ENCODE data around the gene NCOR2. TPM values are rescaled to one million over a fixed set of nuclear protein-coding genes. Genes with fewer than 3 reads are reported as not detected.
"Not testable (repeated sequence)": the region's sequence is repeated elsewhere in the genome, so short reads cannot be mapped to it uniquely, and the experiment has no call there.

NCOR2 gene
- total RNA-seq, 1 experiment from 2014 or later = 36.1 TPM

GRCh38 chr12:124603100-124603541 lies 35.7 kb upstream of the NCOR2 start:
- no peak for DNase-seq (ENCODE audit: extremely low read depth, low read depth)

- no peak for DNase-seq (ENCODE audit: extremely low read depth, low read depth)
These were observed 34.3 kb upstream of the NCOR2 start for GRCh38 chr12:124601706-124602105.

DNA sequence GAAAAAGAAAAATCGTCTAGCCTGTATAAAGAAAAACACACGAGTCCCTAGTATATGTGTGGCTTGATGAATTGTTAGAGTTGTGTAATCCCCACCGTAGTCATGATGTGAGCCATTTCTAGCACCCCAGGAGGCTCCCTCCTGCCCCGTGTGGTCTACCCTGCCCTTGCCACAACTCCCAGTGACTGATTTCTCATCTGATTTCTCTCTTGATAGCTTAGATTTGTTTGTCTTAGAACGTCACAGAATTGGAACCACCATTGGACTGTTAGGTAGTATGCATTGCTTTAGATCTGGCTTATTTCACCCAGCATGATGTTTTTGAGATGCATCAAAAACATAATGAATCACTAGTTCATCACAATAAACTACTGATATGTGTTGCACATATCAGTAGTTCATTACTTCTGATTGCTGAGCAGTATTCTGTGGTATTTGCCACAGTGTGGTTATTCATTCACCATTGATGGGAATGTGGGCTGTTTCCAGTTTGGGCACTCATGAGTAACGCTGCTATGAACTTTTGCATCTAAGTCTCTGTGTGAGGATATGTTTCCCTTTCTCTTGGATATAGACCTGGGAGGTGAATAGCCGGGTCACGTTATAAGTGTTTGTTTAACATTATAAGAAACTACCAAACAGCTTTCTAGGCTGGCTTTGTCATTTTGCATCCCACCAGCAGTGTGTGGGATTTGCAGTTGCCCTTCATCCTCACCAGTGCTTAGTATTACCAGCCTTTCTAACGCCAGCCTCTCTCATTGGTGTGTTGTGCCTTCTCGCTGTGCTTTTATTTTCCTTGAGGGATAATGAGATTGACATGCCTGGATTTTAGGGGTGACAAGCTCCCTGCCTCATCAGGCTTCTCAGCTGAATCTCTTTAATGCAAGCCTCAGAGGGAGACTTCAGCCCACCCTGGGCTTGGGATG lies 31.9 kb upstream of the NCOR2 start:
- no peak for DNase-seq (ENCODE audit: extremely low read depth, low read depth)

DNA sequence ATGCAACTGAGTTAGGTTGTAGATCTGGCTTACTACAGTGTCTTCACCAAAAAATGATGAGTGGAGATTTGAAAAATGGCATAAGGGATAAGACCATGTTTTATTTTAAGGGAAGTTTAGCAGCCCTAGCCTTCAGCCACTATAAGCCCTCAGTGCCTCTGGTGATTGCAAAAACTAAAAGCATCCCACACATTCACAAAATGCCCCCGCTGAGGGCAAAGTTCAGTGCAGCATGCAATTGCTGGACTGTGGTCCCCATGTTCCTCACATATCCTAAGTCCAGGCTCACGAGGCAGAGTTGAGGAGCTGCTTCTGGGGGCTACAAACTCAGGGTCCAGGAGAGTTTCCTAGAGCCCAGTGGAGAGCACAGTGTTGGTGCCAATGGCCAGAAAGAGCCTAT lies 29.6 kb upstream of the NCOR2 start:
- DNase-seq (ENCODE audit: extremely low read depth, low read depth) = no peak

DNA sequence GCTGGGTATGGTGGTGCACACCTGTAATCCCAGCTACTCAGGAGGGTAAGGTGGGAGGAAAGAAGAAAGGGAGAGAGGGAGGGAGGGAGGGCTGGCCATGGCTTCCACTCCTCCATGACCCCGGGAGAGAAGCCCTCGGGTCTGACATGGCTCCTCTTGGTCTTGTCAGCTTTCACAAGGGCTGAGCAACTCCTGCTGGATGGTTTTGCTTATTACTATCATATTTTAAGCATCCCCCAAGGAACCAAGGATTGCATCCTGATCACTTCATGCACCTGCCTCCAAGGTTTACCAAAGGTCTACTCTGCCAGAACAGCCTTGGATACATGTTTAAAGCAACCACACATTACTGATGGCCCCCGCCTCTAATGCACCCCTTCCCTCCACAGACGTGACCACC lies 28.0 kb upstream of the NCOR2 start:
- no peak for DNase-seq (ENCODE audit: extremely low read depth, low read depth)

DNA sequence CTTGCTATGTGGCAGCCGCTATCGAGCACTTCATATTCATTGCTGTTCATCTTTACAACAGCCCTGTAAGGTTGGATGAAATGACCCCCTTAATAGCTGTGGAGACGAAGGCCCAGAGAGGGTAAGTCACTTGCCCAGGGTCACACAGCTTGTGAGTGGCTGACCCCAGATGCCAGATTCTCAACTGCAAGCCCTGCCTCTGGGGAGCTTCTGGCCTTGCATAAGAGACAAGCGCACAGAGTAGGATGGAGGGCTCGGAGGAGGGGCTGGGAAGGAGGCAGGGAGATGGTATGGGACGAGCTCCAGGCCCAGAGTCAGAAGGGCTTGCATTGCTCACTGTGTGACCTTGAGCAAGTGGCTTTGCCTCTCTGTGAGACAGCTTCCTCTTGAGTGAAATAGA lies 27.4 kb upstream of the NCOR2 start:
- no peak for DNase-seq (ENCODE audit: extremely low read depth, low read depth)

- no peak for DNase-seq (ENCODE audit: extremely low read depth, low read depth)
These were observed 26.5 kb upstream of the NCOR2 start for GRCh38 chr12:124593851-124594401.

GRCh38 chr12:124593176-124593575 lies 25.8 kb upstream of the NCOR2 start:
- DNase-seq (ENCODE audit: extremely low read depth, low read depth) = no peak

DNA sequence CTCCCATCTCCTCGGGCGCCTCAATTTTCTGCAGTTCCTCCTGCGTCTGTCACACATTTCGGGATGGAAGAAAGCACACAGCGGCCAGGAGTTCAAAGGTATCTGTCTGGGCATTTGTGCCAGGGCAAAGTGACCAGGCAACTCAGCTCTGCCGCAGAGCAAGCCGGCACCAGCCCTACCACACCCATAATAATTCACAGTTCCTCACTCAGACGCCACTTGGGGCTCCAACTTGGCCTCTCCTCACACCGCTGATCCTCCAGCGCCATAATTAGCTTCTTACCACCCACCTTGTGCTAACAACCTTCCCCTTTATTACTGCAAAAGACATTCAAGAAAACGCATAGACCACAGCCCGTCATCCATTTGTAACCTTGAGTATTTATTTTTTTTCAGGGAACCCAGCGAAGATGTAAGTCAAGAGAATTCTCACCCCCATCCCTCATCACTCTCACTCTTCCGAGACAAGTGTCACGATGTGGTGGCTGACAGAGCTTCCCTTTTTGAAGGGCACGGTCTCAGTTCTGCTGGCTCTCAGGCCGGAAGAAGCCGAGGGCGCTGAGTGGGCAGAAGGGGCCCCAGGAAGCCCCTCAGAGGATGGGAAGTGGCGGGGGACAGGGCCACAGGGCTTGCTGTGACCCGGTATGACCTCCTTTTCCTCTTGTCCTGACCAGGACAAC lies 25.2 kb upstream of the NCOR2 start:
- no peak for DNase-seq (ENCODE audit: extremely low read depth, low read depth)

- no peak for DNase-seq (ENCODE audit: extremely low read depth, low read depth)
These were observed 24.6 kb upstream of the NCOR2 start for GRCh38 chr12:124592050-124592449.

DNA sequence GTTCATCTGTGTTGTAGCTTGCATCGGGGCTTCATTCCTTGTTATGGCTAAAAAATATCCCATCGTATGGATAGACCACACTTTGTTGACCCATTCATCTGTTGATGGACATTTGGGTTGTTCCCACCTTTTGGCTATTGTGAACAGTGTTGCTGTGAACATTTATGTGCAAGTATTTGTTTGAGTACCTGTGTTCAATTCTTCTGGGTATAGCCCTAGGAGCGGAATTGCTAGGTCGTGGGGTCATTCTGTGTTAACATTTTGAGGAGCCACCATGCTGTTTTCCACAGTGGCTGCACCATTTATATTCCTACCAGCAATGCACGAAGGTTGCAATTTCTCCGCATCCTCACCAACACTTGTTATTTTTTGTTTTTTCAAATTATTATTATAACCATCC lies 23.0 kb upstream of the NCOR2 start:
- no peak for DNase-seq (ENCODE audit: extremely low read depth, low read depth)

DNA sequence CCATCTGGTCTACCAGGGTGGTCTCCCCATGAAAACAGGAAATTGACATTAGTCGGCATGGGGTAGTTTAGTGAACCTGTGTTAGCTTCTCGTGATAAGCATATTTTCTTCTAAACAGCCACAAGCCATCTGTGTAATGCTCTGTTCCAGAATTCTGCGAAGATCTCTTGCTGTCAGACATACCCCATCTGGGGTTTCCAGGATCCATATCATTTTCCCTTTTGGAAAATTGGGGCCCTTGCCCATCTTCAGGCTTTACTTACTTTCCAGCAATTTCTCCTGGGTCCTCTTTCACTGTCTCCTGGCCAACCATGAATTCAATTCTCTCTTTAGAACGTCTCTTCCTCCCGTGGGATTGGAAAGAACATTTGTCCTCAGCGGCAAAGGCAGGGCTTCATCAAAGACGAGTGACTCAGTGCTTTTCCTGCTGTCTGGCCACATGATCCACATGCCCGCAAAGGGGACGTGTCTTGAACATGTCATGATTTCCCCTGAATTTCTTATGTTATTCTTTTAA lies 21.4 kb upstream of the NCOR2 start:
- no peak for DNase-seq (ENCODE audit: extremely low read depth, low read depth)

GRCh38 chr12:124588018-124588634 lies 20.7 kb upstream of the NCOR2 start:
- no peak for DNase-seq (ENCODE audit: extremely low read depth, low read depth)

DNA sequence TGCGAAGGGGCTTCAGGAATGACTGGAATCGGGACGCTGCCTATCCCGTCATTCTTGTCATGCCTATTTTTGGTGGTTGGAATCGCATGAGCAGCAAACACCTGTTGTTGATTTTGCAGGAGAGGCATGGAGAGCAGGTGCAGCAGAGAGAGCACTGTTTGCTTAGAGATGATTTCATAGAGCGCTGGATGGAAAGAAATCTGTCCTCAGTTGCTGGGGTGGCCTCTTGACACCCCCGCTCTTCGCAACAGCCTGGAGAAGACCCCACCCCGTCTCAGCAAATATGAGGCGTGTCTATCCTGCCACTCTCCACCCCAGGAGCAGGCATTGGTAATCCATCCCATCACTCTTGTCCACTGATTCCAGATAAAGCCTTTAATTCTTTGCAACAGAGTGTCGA lies 19.3 kb upstream of the NCOR2 start:
- DNase-seq (ENCODE audit: extremely low read depth, low read depth) = no peak

DNA sequence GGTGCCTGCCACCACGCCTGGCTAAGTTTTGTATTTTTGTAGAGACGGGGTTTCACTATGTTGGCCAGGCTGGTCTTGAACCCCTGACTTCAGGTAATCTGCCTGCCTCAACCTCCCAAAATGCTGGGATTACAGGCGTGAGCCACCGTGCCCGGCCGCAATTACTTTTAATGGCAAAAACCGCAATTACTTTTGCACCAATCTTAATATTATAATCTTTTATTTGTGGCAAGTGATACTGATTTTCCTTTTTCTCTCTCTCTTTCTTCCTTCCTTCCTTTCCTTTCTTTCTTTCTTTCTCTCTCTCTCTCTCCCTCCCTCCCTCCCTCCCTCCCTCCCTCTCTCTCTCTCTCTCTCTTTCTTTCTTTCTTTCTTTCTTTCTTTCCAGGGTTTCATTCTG lies 17.1 kb upstream of the NCOR2 start:
- DNase-seq (ENCODE audit: extremely low read depth, low read depth) = not testable (repeated sequence)

- no peak for DNase-seq (ENCODE audit: extremely low read depth, low read depth)
These were observed 16.4 kb upstream of the NCOR2 start for GRCh38 chr12:124583854-124584253.

DNA sequence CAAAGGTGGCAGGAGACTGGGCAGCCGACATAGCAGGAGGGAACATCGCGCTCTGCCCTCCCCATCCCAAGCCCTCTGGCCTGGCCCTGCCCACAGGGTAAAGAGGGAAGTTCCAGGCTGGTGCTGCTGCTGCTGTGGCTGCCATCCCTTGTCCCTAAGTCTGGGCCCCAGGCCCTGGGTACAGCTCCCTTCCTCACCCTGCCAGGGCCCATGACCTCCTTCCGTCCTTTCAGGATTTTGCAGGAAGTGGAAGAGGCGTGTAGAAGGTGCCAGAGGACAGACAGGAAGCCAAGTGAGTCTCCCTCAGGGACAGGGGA lies 14.7 kb upstream of the NCOR2 start:
- DNase-seq (ENCODE audit: extremely low read depth, low read depth) = no peak

- no peak for DNase-seq (ENCODE audit: extremely low read depth, low read depth)
These were observed 14.1 kb upstream of the NCOR2 start for GRCh38 chr12:124581307-124582107.

DNA sequence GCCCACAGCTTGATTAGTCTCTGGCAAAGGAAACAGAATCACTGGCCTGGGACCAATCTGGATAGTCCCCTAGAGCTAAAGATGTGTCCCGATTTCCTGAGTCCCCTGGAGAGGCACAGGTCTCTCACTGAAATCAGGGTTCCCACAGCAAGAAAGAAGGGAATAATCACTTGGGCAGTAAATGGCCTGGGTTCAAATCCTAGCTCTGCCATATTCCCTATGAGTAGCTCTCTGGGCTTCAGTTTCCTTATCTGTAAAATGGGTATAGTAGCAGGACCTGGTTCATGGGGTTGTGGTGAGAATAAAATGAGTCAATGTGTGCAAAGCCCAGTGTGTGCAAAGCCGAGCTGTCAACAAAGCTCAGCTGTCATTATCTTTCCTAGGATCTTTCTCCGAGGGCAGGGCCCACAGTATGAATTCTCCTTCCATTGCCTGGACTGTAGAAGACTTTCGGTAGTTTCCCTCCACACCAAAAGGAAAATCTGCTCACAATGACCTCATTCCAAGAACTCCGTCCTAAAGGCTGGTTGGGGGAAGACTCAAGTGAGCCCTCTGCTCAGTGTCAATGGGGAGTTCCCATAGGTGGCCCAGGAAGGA lies 12.6 kb upstream of the NCOR2 start:
- no peak for DNase-seq (ENCODE audit: extremely low read depth, low read depth)

DNA sequence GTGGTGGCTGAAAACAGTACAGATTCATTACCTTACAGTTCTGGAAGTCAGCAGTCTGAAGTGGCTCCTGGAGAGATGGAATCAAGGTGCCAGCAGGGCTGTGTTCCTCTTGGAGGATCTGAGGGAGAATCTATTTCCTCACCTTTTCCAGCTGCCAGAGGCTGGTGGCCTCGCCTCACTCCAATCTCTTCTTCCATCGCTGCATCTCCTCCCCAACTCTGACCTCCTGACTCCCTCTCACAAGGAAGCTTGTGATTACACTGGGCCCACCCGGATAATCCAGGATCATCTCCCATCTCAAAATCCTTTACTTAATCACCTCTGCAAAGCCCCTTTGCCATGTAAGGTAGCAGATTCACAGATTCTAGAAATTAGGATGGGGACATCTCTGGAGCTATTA lies 11.4 kb upstream of the NCOR2 start:
- DNase-seq (ENCODE audit: extremely low read depth, low read depth) = no peak

Measured in NCI-H460 (cell line).